Transverse colon (tissue), 4 donors: Measurements from ENCODE around the gene LETM1.

Experiments
- CTCF ChIP-seq, 5 experiments: fragments of 200-600 bp in 3 of 5; fragments of 450-650 bp in 2 of 5; sonication (generic) in 3 of 5; IDR thresholded peaks; 1 replicate in 2 of 5; 2 replicates in 3 of 5; pipeline ENCODE4 v1.5.1; 2016 to 2017; ENCODE audit warnings: antibody characterized with exemption in 5 of 5, inconsistent platforms in 3 of 5, mild to moderate bottlenecking in 2 of 5, moderate library complexity in 1 of 5
- EP300 ChIP-seq: sonication (generic); formaldehyde crosslinking; IDR thresholded peaks from one replicate; pipeline ENCODE4 v1.6.1; 2017; ENCODE audit warnings: antibody characterized with exemption, low read depth
- POLR2A ChIP-seq: fragments of 450-650 bp; IDR thresholded peaks from one replicate; pipeline ENCODE4 v1.6.1; 2016; ENCODE audit warnings: antibody characterized with exemption, mild to moderate bottlenecking, moderate library complexity
- POLR2AphosphoS5 ChIP-seq, 3 donors: sonication (generic); formaldehyde crosslinking; IDR thresholded peaks; one replicate each; pipeline ENCODE4 v1.6.1; 2016; ENCODE audit warnings: antibody characterized with exemption in 3 of 3

- no peak for TF ChIP-seq CTCF (IDR thresholded peaks at IDR 0.05)
- no peak for TF ChIP-seq POLR2A
- TF ChIP-seq EP300 = no peak
- no peak for TF ChIP-seq POLR2AphosphoS5 (IDR thresholded peaks at IDR 0.05)
Measured at GRCh38 chr4:1843852-1844251, 12.1 kb downstream of the LETM1 start.
